Activated T-cell treated with anti-CD3 and anti-CD28 coated beads, Interleukin-2, amount 50 U/mL, for 24 hours (primary cell): ENCODE results near the gene CCDC116.
A peak's percentile ranks its signal among the peaks of the same experiment; 100 is the strongest.

Experiments
- DNase-seq: peaks from one replicate; pipeline ENCODE4 v3.0.0-alpha.2; 2020
- H3K27ac Mint-ChIP-seq: 2 replicates; pipeline ENCODE4 v1.8.0; 2020; ENCODE audit warnings: mild to moderate bottlenecking, mixed read lengths
- H3K27me3 Mint-ChIP-seq: 2 replicates; pipeline ENCODE4 v1.8.0; 2020; ENCODE audit warnings: mixed read lengths
- H3K36me3 Mint-ChIP-seq: 2 replicates; pipeline ENCODE4 v1.8.0; 2020; ENCODE audit warnings: low read depth, mixed read lengths
- H3K4me1 Mint-ChIP-seq: 2 replicates; pipeline ENCODE4 v1.8.0; 2020; ENCODE audit warnings: low read depth, mixed read lengths
- H3K4me3 Mint-ChIP-seq: 2 replicates; pipeline ENCODE4 v1.8.0; 2020; ENCODE audit warnings: mild to moderate bottlenecking, moderate library complexity, mixed read lengths
- H3K9me3 Mint-ChIP-seq: 2 replicates; pipeline ENCODE4 v1.8.0; 2020; ENCODE audit warnings: mixed read lengths

The CCDC116 gene

GRCh38 chr22:21685164-21685513 lies 52.6 kb downstream of the CCDC116 start:
- Mint-ChIP-seq H3K27me3 (no peaks in the 10 kb centered on the region), H3K4me1 (peaks cover 22% of the 10 kb centered on the region), H3K4me3 (no peak overlapping the region), H3K9me3 (no peaks in the 10 kb centered on the region), H3K36me3 (peaks cover 82% of the 10 kb centered on the region), H3K27ac (peak overlapping the region; percentile 44)
- no peak for DNase-seq

DNA sequence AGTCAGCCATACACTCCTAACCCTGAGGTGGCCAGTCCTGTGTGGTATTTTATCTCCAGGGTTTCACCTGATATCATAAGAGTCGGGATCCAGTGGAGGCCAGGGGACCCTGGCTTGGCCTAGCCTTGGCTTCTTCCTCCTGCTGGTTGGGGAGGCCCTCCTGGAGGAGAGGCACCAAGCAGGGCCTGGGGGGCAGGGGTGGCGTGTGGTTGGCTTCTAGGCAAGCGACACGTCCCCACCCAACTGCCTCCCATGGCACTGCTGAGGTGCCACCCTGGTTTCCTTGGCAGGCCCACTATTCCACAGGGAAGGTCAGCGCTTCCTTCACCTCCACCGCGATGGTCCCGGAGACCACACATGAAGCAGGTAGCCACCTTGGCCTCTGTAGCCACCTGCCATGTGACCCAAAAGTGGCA lies 53.6 kb downstream of the CCDC116 start:
- H3K4me1 Mint-ChIP-seq, result peaks cover 31% of the 10 kb centered on the region
- DNase-seq, result no peak
- no peak overlapping the region for H3K27ac Mint-ChIP-seq
- H3K36me3 Mint-ChIP-seq, result peaks cover 87% of the 10 kb centered on the region
- H3K9me3 Mint-ChIP-seq, result no peaks in the 10 kb centered on the region
- H3K27me3 Mint-ChIP-seq, result no peaks in the 10 kb centered on the region
- no peak overlapping the region for H3K4me3 Mint-ChIP-seq
